ENCODE measurements around the gene MEF2D. TPM values are rescaled to one million over a fixed set of nuclear protein-coding genes. Genes with fewer than 3 reads are reported as not detected.

Gene MEF2D
- total RNA-seq, 1 donor from 2014 or later, result 16.6 TPM

- H3K27me3 ChIP-seq (ENCODE audit: control insufficient read depth, insufficient read depth, low read length), result no peaks in the 10 kb centered on the region
- no peak for DNase-seq (ENCODE audit: low read depth)
- no peak overlapping the region for H3K4me3 ChIP-seq (ENCODE audit: low read depth, low read length)
- no peaks in the 10 kb centered on the region for H3K36me3 ChIP-seq (ENCODE audit: control insufficient read depth, insufficient read depth, low read length)
- TF ChIP-seq, protein P1, sequence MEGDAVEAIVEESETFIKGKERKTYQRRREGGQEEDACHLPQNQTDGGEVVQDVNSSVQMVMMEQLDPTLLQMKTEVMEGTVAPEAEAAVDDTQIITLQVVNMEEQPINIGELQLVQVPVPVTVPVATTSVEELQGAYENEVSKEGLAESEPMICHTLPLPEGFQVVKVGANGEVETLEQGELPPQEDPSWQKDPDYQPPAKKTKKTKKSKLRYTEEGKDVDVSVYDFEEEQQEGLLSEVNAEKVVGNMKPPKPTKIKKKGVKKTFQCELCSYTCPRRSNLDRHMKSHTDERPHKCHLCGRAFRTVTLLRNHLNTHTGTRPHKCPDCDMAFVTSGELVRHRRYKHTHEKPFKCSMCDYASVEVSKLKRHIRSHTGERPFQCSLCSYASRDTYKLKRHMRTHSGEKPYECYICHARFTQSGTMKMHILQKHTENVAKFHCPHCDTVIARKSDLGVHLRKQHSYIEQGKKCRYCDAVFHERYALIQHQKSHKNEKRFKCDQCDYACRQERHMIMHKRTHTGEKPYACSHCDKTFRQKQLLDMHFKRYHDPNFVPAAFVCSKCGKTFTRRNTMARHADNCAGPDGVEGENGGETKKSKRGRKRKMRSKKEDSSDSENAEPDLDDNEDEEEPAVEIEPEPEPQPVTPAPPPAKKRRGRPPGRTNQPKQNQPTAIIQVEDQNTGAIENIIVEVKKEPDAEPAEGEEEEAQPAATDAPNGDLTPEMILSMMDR (IDR thresholded peaks at IDR 0.05; ENCODE audit: insufficient read depth, low read length, poor library complexity, severe bottlenecking), result no peak
These were observed 12.7 kb downstream of the MEF2D start for GRCh38 chr1:156487862-156488261.

DNA sequence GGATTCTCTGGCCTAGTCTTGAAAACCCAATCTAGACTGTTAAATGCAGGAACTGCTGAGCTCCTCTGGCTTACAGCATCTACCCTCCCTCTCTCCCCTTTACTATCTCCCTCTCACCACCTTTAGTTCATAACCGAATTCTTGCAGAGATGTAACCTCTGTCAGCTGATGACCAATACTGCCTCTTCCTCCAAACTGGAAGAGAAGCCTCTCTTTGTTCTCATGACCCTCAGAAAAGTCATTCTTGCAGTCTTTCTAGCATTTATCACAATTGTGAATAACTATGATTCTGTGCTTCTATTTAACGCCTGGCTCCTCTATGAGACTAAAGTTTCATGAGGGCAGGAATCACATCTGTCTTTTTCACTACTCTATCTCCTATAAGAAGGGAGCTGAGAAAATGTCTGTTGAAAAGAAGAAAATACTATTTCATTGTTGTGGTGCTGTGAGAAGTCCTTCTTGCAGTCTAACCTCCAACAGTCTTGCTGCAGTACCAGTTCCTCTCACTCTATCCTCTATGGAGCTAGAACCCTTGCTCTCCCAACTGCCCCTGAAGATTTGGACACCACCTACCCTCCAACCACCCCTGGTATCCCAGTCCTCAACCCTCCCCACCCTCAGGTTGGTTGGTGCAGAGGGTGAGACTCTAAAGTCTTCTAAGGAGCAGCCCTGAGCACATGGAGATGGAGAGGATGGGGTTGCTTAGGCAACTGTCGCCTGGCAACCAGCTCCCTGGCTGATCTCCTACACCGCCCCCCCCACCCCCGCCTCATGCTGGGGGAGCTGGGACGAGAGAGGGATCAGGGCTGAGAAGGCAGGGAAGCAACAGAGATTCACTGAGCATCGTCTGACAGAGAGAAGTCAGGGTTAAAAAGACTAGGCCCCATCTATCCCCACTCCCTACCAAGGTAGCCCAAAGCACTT is 13.9 kb downstream of the MEF2D start:
- DNase-seq (ENCODE audit: low read depth), result no peak
- no peaks in the 10 kb centered on the region for H3K36me3 ChIP-seq (ENCODE audit: control insufficient read depth, insufficient read depth, low read length)
- no peak overlapping the region for H3K4me3 ChIP-seq (ENCODE audit: low read depth, low read length)
- TF ChIP-seq, protein P1 (IDR thresholded peaks at IDR 0.05; ENCODE audit: insufficient read depth, low read length, poor library complexity, severe bottlenecking), result no peak
- no peaks in the 10 kb centered on the region for H3K27me3 ChIP-seq (ENCODE audit: control insufficient read depth, insufficient read depth, low read length)

DNA sequence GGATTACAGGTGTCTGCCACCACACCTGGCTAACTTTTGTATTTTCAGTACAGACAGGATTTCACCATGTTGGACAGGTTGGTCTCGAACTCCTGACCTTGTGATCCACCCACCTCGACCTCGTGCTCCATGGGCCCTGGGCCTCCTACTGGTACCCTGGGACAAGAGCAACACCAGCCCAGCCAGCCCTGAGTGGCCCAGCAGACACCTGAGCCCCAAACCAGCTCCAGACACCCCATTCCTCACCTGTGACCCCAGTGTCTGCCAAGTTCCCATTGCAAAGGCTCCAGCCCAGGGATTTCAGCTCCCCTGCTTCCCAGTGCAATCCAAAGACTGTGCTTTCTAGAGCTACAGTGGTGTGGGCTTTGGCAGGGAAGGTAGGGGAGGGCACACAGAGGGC is 14.6 kb downstream of the MEF2D start:
- TF ChIP-seq, protein P1 (IDR thresholded peaks at IDR 0.05; ENCODE audit: insufficient read depth, low read length, poor library complexity, severe bottlenecking), result no peak
- Histone ChIP-seq H3K27me3 (ENCODE audit: control insufficient read depth, insufficient read depth, low read length) (no peaks in the 10 kb centered on the region), H3K4me3 (ENCODE audit: low read depth, low read length) (no peak overlapping the region), H3K36me3 (ENCODE audit: control insufficient read depth, insufficient read depth, low read length) (peaks cover 1% of the 10 kb centered on the region)
- no peak for DNase-seq (ENCODE audit: low read depth)

GRCh38 chr1:156484480-156485058 is 16.0 kb downstream of the MEF2D start:
- H3K36me3 ChIP-seq (ENCODE audit: control insufficient read depth, insufficient read depth, low read length), result peaks cover 1% of the 10 kb centered on the region
- no peak overlapping the region for H3K4me3 ChIP-seq (ENCODE audit: low read depth, low read length)
- H3K27me3 ChIP-seq (ENCODE audit: control insufficient read depth, insufficient read depth, low read length), result no peaks in the 10 kb centered on the region
- DNase-seq (ENCODE audit: low read depth), result no peak
- TF ChIP-seq, protein P1 (IDR thresholded peaks at IDR 0.05; ENCODE audit: insufficient read depth, low read length, poor library complexity, severe bottlenecking), result no peak

DNA sequence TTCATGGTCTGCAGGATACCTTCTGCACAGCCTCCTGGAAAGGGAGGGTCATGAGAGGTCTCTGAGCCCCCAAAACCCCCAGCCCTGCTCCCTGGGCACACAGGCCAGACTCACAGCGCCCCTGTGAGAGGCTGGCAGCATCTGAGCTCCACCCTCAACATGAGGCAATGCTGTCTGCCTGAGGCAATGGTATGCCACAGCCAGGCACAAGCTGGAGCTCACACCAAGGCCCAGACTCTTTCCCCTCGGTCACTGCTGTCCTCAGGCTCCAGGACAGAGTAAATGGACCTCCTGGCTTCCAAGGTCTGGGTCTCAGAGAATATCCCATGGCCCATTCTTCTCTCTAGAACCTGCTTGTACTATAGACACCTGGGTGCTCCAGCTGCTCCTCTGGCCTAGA is 17.2 kb downstream of the MEF2D start:
- Histone ChIP-seq H3K4me3 (ENCODE audit: low read depth, low read length) (no peak overlapping the region), H3K27me3 (ENCODE audit: control insufficient read depth, insufficient read depth, low read length) (no peaks in the 10 kb centered on the region), H3K36me3 (ENCODE audit: control insufficient read depth, insufficient read depth, low read length) (peaks cover 1% of the 10 kb centered on the region)
- TF ChIP-seq, protein P1 (IDR thresholded peaks at IDR 0.05; ENCODE audit: insufficient read depth, low read length, poor library complexity, severe bottlenecking), result no peak
- no peak for DNase-seq (ENCODE audit: low read depth)
